Gastrocnemius medialis (tissue), 4 donors: ENCODE results near the gene AHNAK2. TPM values are rescaled to one million over a fixed set of nuclear protein-coding genes. Genes with fewer than 3 reads are reported as not detected.

Experiments
- ATAC-seq, 2 donors: fragments of 150-250 bp; one replicate each; pipeline ENCODE4 v1.9.1; 2016
- DNase-seq, 2 donors: peaks; one replicate each; pipeline ENCODE4 v3.0.0-alpha.2; 2019
- H3K27ac ChIP-seq, 4 donors: fragments of 200-600 bp; sonication (generic); 1 replicate in 1 of 4; 2 replicates in 3 of 4; pipeline ENCODE4 v1.5.1; 2016 to 2018; ENCODE audit warnings: mild to moderate bottlenecking in 2 of 4, moderate library complexity in 1 of 4
- H3K27me3 ChIP-seq, 3 donors: fragments of 200-600 bp; sonication (generic) in 2 of 3; 1 replicate in 1 of 3; 2 replicates in 2 of 3; pipeline versions ENCODE4 v1.5.1 to v1.6.0; 2016 to 2019; ENCODE audit warnings: mild to moderate bottlenecking in 1 of 3, moderate library complexity in 1 of 3
- H3K36me3 ChIP-seq, 2 donors: fragments of 200-600 bp; sonication (generic) in 1 of 2; one replicate each; pipeline ENCODE4 v1.5.1; 2017 to 2018
- H3K4me1 ChIP-seq, 2 donors: fragments of 200-600 bp; sonication (generic) in 1 of 2; one replicate each; pipeline ENCODE4 v1.5.1; 2016 to 2017; ENCODE audit warnings: mild to moderate bottlenecking in 2 of 2
- H3K4me3 ChIP-seq, 4 donors: fragments of 200-600 bp; sonication (generic) in 3 of 4; 1 replicate in 1 of 4; 2 replicates in 3 of 4; pipeline ENCODE4 v1.5.1; 2016 to 2019; ENCODE audit warnings: mild to moderate bottlenecking in 2 of 4
- H3K9me3 ChIP-seq, 3 donors: fragments of 200-600 bp; sonication (generic) in 2 of 3; 1 replicate in 1 of 3; 2 replicates in 2 of 3; pipeline ENCODE4 v1.5.1; 2016 to 2019
- CTCF ChIP-seq, 5 experiments: fragments of 450-650 bp in 3 of 5; fragments of 200-600 bp in 2 of 5; sonication (generic) in 2 of 5; IDR thresholded peaks in 4 of 5; conservative IDR thresholded peaks in 1 of 5; 1 replicate in 4 of 5; 2 replicates in 1 of 5; pipeline ENCODE4 v1.5.1; 2016 to 2019; ENCODE audit warnings: antibody characterized with exemption in 5 of 5, mild to moderate bottlenecking in 3 of 5, moderate library complexity in 3 of 5
- POLR2A ChIP-seq, 2 donors: fragments of 450-650 bp; IDR thresholded peaks; one replicate each; pipeline ENCODE4 v1.6.1; 2017; ENCODE audit warnings: antibody characterized with exemption in 2 of 2, mild to moderate bottlenecking in 2 of 2, moderate library complexity in 2 of 2
- in situ Hi-C, 4 donors: fragments of 200-750 bp; cut with MboI; loops; one replicate each; pipeline versions ENCODE4 v1.15.0 to v1.8.0; 2017; ENCODE audit warnings: low sequenced_read_pairs in 4 of 4
- intact Hi-C: fragments of 100-400 bp; cut with DNase I; formaldehyde crosslinking; loops from one replicate; pipeline ENCODE4 v1.15.1; 2023; ENCODE audit warnings: low total_unique reads
- total RNA-seq, 4 donors: library from RNA; depleted of rRNA; stranded (reverse); fragments of >200 nt; gene quantifications; one replicate each; pipeline versions ENCODE4 v1.1.0 to v1.2.3, GENCODE V29; 2016

AHNAK2 gene
- total RNA-seq, 4 donors from 2014 or later, result 2.0 to 8.6 (median 3.4) TPM

DNA sequence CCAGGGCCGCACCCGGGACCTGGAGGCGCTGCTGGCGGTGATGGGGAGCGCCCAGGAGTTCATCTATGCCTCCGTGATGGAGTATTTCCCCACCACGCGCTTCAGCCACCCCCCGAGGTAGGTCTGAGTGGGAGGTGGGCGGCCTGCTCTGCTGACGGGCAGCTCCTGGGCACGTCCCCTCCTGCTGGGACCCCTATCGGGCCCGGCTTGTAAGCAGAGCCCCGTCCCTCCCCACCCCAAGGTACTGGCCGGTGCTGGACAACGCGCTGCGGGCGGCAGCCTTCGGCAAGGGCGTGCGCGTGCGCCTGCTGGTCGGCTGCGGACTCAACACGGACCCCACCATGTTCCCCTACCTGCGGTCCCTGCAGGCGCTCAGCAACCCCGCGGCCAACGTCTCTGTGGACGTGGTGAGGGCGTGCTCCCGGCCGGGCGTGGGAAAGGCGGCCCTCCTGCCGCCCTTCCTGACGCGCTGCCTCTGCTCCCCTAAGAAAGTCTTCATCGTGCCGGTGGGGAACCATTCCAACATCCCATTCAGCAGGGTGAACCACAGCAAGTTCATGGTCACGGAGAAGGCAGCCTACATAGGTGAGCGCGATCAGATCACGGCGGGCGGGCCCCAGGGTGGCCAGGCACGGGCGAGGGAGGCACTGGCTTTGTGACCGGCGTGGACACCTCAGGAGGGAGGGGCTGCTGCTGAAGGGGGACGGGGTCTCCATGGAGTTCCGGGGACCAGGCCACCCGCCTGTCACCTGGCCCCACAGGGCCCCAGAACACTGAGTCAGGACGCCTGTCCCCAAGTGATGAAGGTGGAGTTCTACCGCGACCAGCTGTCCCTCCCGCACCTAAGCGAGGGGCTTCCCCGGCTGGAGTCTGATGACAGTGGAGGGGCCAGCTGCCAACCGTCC is 46.2 kb downstream of the AHNAK2 start:
- ATAC-seq (no peak), DNase-seq (no peak)
- Histone ChIP-seq H3K9me3 (no peaks in the 10 kb centered on the region), H3K27ac (no peak overlapping the region), H3K27me3 (peaks cover 0 to 21% (median 4%) of the 10 kb centered on the region in 3 donors), H3K4me1 (peaks cover 0 to 7% of the 10 kb centered on the region in 2 donors), H3K4me3 (peak overlapping the region; percentile 57 to 81 (median 63)), H3K36me3 (no peaks in the 10 kb centered on the region)
- intact Hi-C loops, result no loop called here
- TF ChIP-seq CTCF (IDR thresholded peaks at IDR 0.05 in 4 of 5, conservative IDR thresholded peaks at IDR 0.05 in 1 of 5) (no peak), POLR2A (IDR thresholded peaks at IDR 0.05) (no peak)
- in situ Hi-C loops, result no loop called here

DNA sequence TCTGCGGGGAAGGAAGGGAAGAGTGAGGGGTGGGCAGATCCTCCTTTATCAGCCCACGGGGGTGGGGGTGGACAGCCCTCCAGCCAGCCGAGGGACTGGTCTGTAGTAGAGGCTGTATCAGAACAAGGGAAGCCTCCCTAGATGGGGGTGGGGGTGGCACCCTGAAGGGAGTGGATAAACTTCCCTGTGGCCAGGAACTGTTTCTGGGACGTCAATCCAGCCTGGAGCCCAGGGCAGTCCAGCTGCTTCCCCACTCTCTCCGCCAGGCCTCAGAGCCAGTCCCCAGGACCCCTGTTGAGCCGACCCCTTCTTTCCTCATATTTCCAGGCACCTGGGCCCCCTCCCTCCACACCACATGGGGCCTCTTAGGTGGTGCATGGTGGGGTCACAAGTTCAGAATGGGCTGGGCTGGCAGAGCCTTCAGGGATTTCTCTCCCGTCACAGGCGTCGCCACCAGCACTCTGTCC is 46.8 kb downstream of the AHNAK2 start:
- intact Hi-C loops, result no loop called here
- no peaks in the 10 kb centered on the region for H3K9me3 ChIP-seq
- H3K4me1 ChIP-seq, result peaks cover 0 to 7% of the 10 kb centered on the region in 2 donors
- no peak overlapping the region for H3K27ac ChIP-seq
- no peak for DNase-seq
- in situ Hi-C loops, result no loop called here
- no peak overlapping the region for H3K4me3 ChIP-seq
- H3K36me3 ChIP-seq, result no peaks in the 10 kb centered on the region
- no peak for ATAC-seq
- peaks cover 0 to 21% (median 4%) of the 10 kb centered on the region in 3 donors for H3K27me3 ChIP-seq
- TF ChIP-seq CTCF (IDR thresholded peaks at IDR 0.05 in 4 of 5, conservative IDR thresholded peaks at IDR 0.05 in 1 of 5) (no peak), POLR2A (IDR thresholded peaks at IDR 0.05) (no peak)

- TF ChIP-seq POLR2A (IDR thresholded peaks at IDR 0.05), result no peak
- no peak for TF ChIP-seq CTCF (IDR thresholded peaks at IDR 0.05 in 4 of 5, conservative IDR thresholded peaks at IDR 0.05 in 1 of 5)
- peaks cover 0 to 7% of the 10 kb centered on the region in 2 donors for H3K4me1 ChIP-seq
- no peak for ATAC-seq
- H3K27ac ChIP-seq, result no peak overlapping the region
- H3K9me3 ChIP-seq, result no peaks in the 10 kb centered on the region
- no peaks in the 10 kb centered on the region for H3K36me3 ChIP-seq
- peaks cover 0 to 21% (median 4%) of the 10 kb centered on the region in 3 donors for H3K27me3 ChIP-seq
- H3K4me3 ChIP-seq, result no peak overlapping the region
- DNase-seq, result no peak
- intact Hi-C loops, result no loop called here
- in situ Hi-C loops, result no loop called here
Measured at GRCh38 chr14:104930526-104931303, 47.5 kb downstream of the AHNAK2 start.

DNA sequence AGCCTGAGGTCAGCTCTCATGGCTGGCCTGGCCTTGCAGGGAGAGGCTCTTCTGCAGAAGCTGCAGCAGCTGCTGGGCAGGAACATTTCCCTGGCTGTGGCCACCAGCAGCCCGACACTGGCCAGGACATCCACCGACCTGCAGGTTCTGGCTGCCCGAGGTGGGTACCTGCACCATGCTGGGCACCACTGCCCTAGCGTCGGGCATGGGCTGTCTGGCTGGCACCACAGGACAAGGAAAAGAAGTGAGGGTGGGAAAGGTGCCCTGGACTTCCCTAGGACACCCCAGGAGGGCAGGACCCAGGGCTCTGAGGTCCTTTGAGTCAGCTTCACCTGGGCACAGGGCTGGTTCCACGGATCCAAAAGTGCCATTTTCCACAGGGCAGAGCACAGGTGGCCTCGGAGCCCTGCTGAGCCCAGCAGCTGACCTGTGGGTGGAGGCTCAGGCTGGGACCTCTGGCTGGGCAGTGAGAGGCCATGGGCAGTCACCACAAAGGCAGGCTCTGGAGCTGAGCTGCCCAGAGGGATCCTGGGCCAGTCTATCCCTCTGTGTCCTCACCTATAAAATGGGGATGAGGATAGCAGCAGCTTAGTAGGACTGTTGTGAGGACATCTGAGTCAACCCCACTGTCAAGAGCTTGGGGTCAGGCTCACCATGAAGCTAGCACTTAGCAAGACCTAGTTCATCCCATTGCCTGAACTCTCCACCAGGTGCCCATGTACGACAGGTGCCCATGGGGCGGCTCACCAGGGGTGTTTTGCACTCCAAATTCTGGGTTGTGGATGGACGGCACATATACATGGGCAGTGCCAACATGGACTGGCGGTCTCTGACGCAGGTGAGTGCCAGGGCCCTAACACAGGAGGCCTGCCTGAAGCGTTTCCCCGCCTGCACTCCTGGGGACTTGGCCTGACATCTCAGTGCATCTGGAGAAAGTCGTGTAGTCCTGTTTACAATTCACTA is 48.6 kb downstream of the AHNAK2 start:
- TF ChIP-seq CTCF (IDR thresholded peaks at IDR 0.05 in 4 of 5, conservative IDR thresholded peaks at IDR 0.05 in 1 of 5) (no peak), POLR2A (IDR thresholded peaks at IDR 0.05) (no peak)
- no peak for ATAC-seq
- Histone ChIP-seq H3K9me3 (no peaks in the 10 kb centered on the region), H3K27me3 (peaks cover 0 to 14% (median 4%) of the 10 kb centered on the region in 3 donors), H3K36me3 (no peaks in the 10 kb centered on the region), H3K4me1 (peaks cover 0 to 7% of the 10 kb centered on the region in 2 donors), H3K27ac (no peak overlapping the region), H3K4me3 (no peak overlapping the region)
- in situ Hi-C loops (no loop called here), intact Hi-C loops (no loop called here)
- no peak for DNase-seq
